GM21825 (cell line): Measurements from ENCODE around the gene BCAS3.

Experiments
- ATAC-seq: cut with Tn5 transposase; IDR thresholded peaks from one replicate; pipeline ENCODE4 v1.9.1; 2021; ENCODE audit warnings: mild to moderate bottlenecking, moderate library complexity; ENCODE audit not compliant: unreplicated experiment

The BCAS3 gene

GRCh38 chr17:61048376-61049106 is 370.9 kb downstream of the BCAS3 start:
- no peak for ATAC-seq

- no peak for ATAC-seq
Measured at GRCh38 chr17:61053469-61053868, 375.8 kb downstream of the BCAS3 start.

- no peak for ATAC-seq
Measured at GRCh38 chr17:61054436-61054835, 376.8 kb downstream of the BCAS3 start.

- ATAC-seq = no peak
Measured at GRCh38 chr17:61057257-61057656, 379.6 kb downstream of the BCAS3 start.

- ATAC-seq = no peak
Measured at GRCh38 chr17:61058066-61058465, 380.4 kb downstream of the BCAS3 start.

GRCh38 chr17:61063528-61063927 is 385.9 kb downstream of the BCAS3 start:
- no peak for ATAC-seq

- no peak for ATAC-seq
Measured at GRCh38 chr17:61064087-61064951, 386.7 kb downstream of the BCAS3 start.

GRCh38 chr17:61065263-61065773 is 387.7 kb downstream of the BCAS3 start:
- ATAC-seq = no peak

- ATAC-seq = no peak
Measured at GRCh38 chr17:61066062-61066461, 388.4 kb downstream of the BCAS3 start.

- no peak for ATAC-seq
Measured at GRCh38 chr17:61070649-61071048, 393.0 kb downstream of the BCAS3 start.

- no peak for ATAC-seq
Measured at GRCh38 chr17:61072648-61073047, 395.0 kb downstream of the BCAS3 start.

- ATAC-seq = no peak
Measured at GRCh38 chr17:61073131-61073530, 395.5 kb downstream of the BCAS3 start.

- ATAC-seq = no peak
Measured at GRCh38 chr17:61073799-61074513, 396.3 kb downstream of the BCAS3 start.

- ATAC-seq = no peak
Measured at GRCh38 chr17:61075988-61076387, 398.3 kb downstream of the BCAS3 start.

GRCh38 chr17:61076621-61077031 is 399.0 kb downstream of the BCAS3 start:
- no peak for ATAC-seq

- no peak for ATAC-seq
Measured at GRCh38 chr17:61081959-61082358, 404.3 kb downstream of the BCAS3 start.

GRCh38 chr17:61084260-61084659 is 406.6 kb downstream of the BCAS3 start:
- ATAC-seq = no peak

GRCh38 chr17:61087024-61087423 is 409.4 kb downstream of the BCAS3 start:
- no peak for ATAC-seq

- ATAC-seq = no peak
Measured at GRCh38 chr17:61088556-61088955, 410.9 kb downstream of the BCAS3 start.

- no peak for ATAC-seq
Measured at GRCh38 chr17:61091096-61091495, 413.4 kb downstream of the BCAS3 start.

- no peak for ATAC-seq
Measured at GRCh38 chr17:61097781-61098180, 420.1 kb downstream of the BCAS3 start.
